ENCODE results near the gene ATP6V0D1.

The ATP6V0D1 gene

DNA sequence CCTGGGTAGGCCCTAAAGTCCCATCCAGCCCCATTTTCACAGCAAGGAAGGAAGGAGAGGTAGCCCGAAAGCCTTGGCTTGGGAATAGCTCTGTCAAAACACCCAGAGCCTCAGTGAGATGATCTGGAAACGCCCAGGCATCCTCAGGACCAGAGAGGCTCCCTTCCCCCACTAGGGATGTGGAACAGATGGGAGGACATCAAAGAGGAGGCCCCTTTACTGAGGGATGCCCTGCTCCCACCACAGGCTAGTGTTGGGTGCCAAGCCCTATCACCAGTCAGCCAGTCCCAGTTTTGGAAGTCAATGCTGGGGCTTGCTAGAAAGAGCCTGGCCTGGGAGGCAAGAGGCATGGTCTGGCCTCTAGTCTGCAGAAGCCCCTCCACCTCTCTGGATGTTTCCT, 92.4 kb downstream of the ATP6V0D1 start:
- Histone ChIP-seq H3K4me1 (ENCODE audit: low read length) (no peaks in the 10 kb centered on the region), H3K27me3 (replicated peaks; ENCODE audit: insufficient read depth, low read length) (peaks cover 16% of the 10 kb centered on the region), H3K36me3 (replicated peaks; ENCODE audit: insufficient read depth, low read length) (no peaks in the 10 kb centered on the region), H3K4me2 (ENCODE audit: low read depth, low read length) (no peak overlapping the region), H3F3A (ENCODE audit: insufficient read depth, low read length) (no peaks in the 10 kb centered on the region), H3K4me3 (ENCODE audit: low read length) (no peak overlapping the region), H3K9me3 (replicated peaks; ENCODE audit: insufficient read depth, low read length) (no peaks in the 10 kb centered on the region), H3K9me2 (replicated peaks; ENCODE audit: insufficient read depth, low read length) (no peaks in the 10 kb centered on the region), H4K20me1 (ENCODE audit: insufficient read depth, low read length) (no peaks in the 10 kb centered on the region), H3K27ac (ENCODE audit: low read length) (no peak overlapping the region), H2AFZ (ENCODE audit: low read length) (no peak overlapping the region), H3K79me2 (ENCODE audit: low read length) (no peaks in the 10 kb centered on the region), H3K9ac (ENCODE audit: low read length) (no peak overlapping the region)
- TF ChIP-seq EZH2phosphoT487 (IDR thresholded peaks at IDR 0.05; ENCODE audit: low read length) (no peak), EZH2 (optimal IDR thresholded peaks at IDR 0.05; ENCODE audit: low read depth, low read length) (no peak)
- TF ChIP-seq, protein P1, sequence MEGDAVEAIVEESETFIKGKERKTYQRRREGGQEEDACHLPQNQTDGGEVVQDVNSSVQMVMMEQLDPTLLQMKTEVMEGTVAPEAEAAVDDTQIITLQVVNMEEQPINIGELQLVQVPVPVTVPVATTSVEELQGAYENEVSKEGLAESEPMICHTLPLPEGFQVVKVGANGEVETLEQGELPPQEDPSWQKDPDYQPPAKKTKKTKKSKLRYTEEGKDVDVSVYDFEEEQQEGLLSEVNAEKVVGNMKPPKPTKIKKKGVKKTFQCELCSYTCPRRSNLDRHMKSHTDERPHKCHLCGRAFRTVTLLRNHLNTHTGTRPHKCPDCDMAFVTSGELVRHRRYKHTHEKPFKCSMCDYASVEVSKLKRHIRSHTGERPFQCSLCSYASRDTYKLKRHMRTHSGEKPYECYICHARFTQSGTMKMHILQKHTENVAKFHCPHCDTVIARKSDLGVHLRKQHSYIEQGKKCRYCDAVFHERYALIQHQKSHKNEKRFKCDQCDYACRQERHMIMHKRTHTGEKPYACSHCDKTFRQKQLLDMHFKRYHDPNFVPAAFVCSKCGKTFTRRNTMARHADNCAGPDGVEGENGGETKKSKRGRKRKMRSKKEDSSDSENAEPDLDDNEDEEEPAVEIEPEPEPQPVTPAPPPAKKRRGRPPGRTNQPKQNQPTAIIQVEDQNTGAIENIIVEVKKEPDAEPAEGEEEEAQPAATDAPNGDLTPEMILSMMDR (IDR thresholded peaks at IDR 0.05; ENCODE audit: low read length) = no peak
- DNase-seq = no peak

DNA sequence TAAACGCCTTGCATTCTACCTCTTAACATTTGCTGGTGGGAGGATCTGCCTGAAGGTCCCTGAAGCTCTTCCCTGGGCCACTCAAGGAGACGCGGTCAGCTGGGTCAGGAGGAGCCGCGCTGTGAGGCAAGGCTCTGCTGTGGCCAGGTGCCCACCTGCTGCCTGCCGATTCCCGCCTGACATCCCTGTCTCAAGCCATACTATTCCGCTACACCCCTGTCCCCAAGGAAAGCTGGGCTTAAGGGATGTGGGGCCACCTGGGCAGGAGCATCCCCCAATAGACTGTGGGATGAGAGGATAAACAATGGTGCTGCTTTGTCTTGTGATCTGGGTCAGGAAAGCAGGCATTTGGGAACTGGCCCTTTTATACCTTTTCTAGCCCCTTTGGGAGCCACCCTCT, 92.8 kb downstream of the ATP6V0D1 start:
- Histone ChIP-seq H4K20me1 (ENCODE audit: insufficient read depth, low read length) (no peaks in the 10 kb centered on the region), H3K4me3 (ENCODE audit: low read length) (no peak overlapping the region), H2AFZ (ENCODE audit: low read length) (no peak overlapping the region), H3K4me1 (ENCODE audit: low read length) (no peaks in the 10 kb centered on the region), H3K79me2 (ENCODE audit: low read length) (no peaks in the 10 kb centered on the region), H3K9me3 (replicated peaks; ENCODE audit: insufficient read depth, low read length) (no peaks in the 10 kb centered on the region), H3K27ac (ENCODE audit: low read length) (no peak overlapping the region), H3K9ac (ENCODE audit: low read length) (no peak overlapping the region), H3K36me3 (replicated peaks; ENCODE audit: insufficient read depth, low read length) (no peaks in the 10 kb centered on the region), H3F3A (ENCODE audit: insufficient read depth, low read length) (no peaks in the 10 kb centered on the region), H3K4me2 (ENCODE audit: low read depth, low read length) (no peak overlapping the region), H3K27me3 (replicated peaks; ENCODE audit: insufficient read depth, low read length) (peaks cover 12% of the 10 kb centered on the region), H3K9me2 (replicated peaks; ENCODE audit: insufficient read depth, low read length) (no peaks in the 10 kb centered on the region)
- TF ChIP-seq EZH2 (optimal IDR thresholded peaks at IDR 0.05; ENCODE audit: low read depth, low read length) = no peak
- no peak for TF ChIP-seq EZH2phosphoT487 (IDR thresholded peaks at IDR 0.05; ENCODE audit: low read length)
- TF ChIP-seq, protein P1 (IDR thresholded peaks at IDR 0.05; ENCODE audit: low read length) = no peak
- DNase-seq = no peak
